NCI-H128 (cell line): Measurements from ENCODE around the gene UNC13B.
"Not testable (repeated sequence)": the region's sequence is repeated elsewhere in the genome, so short reads cannot be mapped to it uniquely, and the experiment has no call there.

Source experiments
- DNase-seq: peaks from one replicate; lab custom pipeline; 2025; ENCODE audit not compliant: unreplicated experiment; lab: John Stamatoyannopoulos, UW

The UNC13B gene

DNA sequence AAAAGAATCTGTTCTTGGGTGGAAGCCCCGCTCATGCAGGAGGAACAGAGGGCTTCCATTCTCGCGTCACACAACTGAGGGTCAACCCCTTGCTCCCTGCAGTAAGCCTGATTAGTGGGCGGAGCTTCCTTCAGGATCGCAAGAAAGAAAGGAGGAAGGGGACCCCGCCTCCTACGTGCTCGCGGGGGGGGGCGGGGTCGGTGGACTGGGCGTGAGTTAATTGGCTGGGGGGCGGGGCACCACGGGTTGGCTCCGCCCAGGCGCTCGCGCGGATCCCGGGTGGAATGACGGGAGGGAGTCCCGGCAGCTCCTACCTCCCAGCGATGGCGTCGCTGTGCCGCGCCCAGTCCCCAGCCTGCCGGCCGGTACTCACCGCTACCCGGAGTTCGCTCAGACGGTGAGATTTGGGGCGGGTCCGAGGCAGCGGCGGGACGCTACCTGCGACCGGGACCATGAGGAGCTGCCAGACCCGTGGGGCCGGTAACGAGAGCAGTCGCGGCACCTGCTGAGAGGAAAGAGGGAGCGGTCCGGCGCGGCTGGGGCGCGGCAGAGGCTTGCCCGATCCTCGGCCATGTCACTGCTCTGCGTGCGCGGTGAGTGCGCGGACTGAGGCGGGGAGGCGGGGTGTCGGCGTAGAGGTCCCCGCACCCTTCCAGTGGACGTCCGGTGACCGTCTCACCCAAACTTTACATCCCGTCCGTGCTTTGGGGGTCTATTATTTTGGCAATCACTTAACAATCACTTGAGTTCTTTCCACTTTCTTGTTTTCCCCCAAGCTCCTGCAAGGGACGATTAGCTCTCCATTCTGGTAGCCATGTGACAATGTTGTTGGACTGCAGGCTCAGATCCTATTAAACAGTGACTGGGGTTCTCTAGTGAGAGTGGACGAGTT, at the start of gene UNC13B:
TSS of gene UNC13B (plus strand) at position 297 of the 892 bp plus-strand sequence. CDS start at position 572, 275 bp downstream.
- DNase-seq, result peak; percentile 86

- DNase-seq, result no peak
Measured at GRCh38 chr9:35112257-35113020, 49.4 kb upstream of the UNC13B start.

DNA sequence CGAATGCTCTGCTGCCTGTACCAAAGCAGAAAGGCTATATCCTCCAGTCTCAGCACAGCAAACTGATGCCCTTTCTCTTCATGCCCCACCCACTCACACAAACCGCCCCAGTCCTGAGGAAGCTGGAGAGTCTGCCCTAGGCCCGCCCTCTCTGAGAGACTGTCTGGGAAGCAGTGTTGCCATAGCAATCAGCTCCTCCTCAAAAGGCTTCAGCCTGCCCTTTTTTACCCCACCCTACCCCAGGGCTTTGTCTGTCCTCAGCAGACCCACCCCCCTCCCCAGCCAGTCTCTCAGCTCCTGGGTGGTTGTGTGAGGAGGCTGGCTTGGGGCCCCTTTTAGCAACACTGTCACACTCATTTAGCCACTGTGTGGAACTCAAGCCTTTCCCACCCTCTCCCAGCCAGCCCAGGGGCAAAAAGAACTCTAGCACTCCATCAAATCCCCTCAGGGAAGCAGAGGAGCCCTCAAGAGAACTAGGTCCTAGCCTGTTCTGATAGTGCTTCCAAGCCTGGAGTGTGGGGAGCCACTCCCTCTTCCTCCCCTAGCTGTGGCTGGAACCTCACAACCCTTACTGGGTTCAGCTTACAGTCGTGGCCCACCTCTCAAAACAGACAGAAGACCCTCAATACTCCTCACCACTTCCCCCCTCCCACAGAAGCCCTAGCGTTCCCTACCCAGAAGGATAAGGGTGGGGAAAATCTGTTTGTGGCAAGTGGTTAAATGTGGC, 47.5 kb upstream of the UNC13B start:
- peak; percentile 45 for DNase-seq

GRCh38 chr9:35114840-35115628, 46.8 kb upstream of the UNC13B start:
- DNase-seq, result no peak

DNA sequence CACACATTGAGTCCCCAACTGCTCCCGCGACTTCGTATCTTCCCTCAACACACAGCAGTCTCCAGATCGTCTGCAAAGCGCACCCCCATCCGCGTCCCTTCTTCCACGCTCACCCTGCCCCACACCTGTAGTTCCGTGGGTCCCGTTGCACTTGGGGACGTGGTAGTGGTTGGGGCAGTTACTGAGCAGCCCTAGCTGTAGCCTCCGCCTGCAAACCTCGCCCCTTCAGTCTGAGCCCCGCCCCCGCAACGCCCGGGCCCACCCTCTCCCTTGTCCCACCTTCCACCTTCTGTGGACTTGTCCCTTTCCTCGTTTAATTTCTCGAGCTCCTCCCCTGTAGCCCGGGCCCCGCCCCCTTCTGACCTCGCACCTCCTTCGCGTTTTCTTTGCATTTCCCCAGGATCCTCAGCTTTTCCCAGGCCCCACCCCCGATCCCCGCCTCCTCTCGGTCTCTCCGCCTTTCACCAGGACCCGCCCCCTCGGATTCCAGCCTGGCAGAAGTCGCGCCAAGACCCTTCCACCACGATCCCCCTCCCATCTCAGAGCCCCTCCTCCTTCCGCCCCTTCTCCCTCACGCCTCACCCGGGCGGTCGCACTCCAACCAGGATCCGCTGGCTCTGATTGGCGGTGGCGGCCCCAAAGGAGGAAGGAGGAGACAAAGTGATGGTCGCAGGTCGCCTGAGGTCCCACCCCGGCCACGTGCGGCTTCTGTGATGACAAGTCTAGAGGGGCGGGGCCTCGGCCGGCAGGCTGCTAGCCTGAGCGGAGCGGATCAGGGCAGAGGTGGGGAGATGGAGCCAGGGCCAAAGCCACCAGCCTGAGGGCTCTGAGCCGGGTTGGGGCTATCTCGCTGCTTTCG, 45.9 kb upstream of the UNC13B start, which contains the start of gene ATOSB:
TSS of gene ATOSB (minus strand) at position 183 of the 859 bp plus-strand sequence. CDS start 7,588 bp downstream, outside the sequence.
- DNase-seq, result peak; percentile 92

DNA sequence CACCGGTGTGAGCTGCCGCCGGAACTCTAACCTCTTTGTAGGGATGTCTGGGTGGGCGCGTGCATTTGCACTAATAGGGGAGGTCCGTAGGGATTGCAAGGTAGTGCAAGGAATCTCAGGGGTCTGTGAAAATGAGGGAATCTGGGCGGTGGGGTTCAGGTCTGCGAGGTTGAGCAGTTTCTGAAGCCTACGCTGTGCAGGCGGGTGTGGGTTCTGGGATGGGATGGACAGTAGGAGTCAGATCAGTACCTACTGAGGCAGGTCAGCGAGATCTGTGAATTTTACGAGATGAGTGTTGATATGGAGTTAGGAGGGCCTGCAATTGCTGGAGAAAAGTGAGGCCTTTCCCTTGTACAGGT, 45.3 kb upstream of the UNC13B start:
- no peak for DNase-seq

GRCh38 chr9:35116898-35117551, 44.8 kb upstream of the UNC13B start:
- peak; percentile 88 for DNase-seq

DNA sequence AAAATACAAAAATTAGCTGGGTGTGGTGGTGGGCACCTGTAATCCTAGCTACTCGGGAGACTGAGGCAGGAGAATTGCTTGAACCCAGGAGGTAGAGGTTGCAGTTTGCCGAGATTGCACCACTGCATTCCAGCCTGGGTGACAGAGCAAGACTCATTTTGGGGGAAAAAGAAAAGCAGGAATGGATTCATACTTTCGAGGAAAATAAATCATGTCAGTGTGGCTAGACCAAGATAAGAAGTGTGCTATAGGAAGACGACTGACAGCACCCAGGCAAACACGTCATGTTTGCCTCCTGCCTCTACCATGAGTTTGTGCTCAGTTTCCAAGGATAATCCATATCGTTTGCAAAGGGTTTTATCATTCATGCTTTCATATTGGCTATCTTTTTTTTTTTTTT, 26.9 kb upstream of the UNC13B start:
- DNase-seq, result no peak

- no peak for DNase-seq
Measured at GRCh38 chr9:35135988-35136387, 25.8 kb upstream of the UNC13B start.

GRCh38 chr9:35136866-35137265, 24.9 kb upstream of the UNC13B start:
- no peak for DNase-seq

GRCh38 chr9:35140093-35140492, 21.7 kb upstream of the UNC13B start:
- no peak for DNase-seq

DNA sequence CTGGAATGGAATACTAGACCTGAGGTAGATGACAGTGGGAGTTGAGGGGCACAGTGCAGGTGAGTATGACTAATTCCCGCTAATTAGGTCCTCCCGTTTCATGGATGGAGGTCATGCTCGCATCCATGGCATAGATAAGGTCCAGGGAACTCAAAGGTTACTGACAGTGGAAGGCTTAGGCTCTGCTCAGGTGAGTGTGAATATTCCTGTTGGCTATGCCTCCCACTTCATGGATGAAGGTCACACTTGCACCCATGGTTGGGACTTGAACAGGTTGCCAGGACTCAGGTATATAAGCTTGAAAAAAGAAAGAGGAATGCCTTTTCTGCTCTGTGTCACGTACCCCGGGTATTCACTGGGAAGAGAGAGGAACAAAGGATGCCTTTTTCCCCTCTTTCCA, 19.8 kb upstream of the UNC13B start:
- DNase-seq, result no peak

DNA sequence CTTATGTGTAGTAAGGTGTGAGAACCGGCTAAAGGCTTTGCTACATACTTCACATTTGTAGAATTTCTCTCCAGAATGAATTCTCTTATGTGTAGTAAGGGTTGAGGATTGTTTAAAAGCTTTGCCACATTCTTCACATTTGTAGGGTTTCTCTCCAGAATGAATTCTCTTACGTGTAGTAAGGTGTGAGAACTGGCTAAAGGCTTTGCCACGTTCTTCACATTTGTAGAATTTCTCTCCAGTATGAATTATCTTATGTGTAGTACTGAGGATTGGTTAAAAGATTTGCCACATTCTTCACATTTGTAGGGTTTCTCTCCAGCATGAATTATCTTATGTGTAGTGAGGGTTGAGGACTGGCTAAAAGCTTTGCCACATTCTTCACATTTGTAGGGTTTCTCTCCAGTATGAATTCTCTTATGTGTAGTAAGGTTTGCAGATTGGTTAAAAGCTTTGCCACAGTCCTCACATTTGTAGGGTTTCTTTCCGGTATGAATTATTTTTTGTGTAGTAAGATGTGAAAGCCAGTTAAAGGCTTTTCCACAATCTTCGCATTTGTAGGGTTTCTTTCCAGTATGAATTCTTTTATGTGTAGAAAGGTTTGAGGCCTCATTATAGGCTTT, 13.8 kb upstream of the UNC13B start:
- DNase-seq, result not testable (repeated sequence)

GRCh38 chr9:35152926-35153325, 8.9 kb upstream of the UNC13B start:
- no peak for DNase-seq

DNA sequence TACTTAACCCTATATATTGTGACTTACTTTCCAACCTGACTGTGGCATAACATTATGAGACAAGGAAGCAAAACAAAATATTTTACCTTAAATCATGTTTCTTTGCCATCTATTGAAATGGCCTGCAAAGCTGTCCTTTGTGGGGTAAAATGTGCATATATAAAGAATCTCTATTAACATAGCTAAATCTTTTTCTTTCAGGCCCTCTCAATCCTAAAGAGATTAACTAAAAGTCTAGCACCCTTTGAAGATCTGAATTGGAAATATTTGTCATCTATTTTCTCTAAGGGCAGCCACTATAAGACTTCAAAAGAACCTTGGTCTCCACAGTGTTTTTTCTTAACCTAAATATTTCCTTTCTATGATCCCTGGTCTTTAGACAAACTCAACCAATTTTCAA, 5.0 kb upstream of the UNC13B start:
- DNase-seq, result no peak

- not testable (repeated sequence) for DNase-seq
Measured at GRCh38 chr9:35157836-35158235, 4.0 kb upstream of the UNC13B start.

DNA sequence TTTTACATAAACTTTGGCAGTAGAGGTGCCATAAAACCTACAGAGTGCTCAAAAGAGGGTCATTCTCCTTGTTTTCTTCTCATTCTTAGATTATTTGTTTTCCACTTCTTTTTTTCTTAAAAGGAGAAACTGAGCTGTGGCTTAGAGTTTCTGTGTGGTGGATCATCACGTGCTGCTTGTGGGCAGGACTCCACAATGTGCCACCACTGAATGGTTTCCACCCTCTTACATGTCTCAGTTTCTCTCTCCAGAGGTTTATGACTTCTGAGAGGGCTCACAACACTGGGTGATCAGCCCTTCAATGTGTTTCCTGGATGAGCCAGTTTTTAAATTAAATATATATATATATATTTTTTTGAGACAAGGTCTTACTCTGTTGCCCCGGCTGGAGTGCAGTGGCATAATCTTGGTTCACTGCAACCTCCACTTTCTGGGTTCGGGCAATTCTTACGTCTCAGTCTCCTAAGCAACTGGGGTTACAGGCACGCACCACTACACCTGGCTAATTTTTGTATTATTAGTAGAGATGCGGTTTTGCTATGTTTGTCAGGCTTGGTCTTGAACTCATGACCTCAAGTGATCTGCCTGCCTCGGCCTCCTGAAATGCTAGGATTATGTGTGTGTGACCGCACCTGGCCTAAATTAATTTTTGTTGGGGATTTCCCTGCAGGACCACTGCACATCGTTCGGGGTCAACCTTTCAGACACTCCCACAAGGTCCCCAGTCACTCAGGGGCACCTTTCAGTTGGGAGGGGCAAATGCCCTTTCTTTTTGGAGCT, 3.1 kb upstream of the UNC13B start:
- no peak for DNase-seq
